LNCAP (cell line): ENCODE results near the gene FAM117A.
A peak's percentile ranks its signal among the peaks of the same experiment; 100 is the strongest.

Experiments
- CTCF ChIP-seq: fragments of 450-650 bp; IDR thresholded peaks from 2 replicates; pipeline ENCODE4 v1.5.1; 2017; ENCODE audit warnings: mild to moderate bottlenecking

The FAM117A gene

DNA sequence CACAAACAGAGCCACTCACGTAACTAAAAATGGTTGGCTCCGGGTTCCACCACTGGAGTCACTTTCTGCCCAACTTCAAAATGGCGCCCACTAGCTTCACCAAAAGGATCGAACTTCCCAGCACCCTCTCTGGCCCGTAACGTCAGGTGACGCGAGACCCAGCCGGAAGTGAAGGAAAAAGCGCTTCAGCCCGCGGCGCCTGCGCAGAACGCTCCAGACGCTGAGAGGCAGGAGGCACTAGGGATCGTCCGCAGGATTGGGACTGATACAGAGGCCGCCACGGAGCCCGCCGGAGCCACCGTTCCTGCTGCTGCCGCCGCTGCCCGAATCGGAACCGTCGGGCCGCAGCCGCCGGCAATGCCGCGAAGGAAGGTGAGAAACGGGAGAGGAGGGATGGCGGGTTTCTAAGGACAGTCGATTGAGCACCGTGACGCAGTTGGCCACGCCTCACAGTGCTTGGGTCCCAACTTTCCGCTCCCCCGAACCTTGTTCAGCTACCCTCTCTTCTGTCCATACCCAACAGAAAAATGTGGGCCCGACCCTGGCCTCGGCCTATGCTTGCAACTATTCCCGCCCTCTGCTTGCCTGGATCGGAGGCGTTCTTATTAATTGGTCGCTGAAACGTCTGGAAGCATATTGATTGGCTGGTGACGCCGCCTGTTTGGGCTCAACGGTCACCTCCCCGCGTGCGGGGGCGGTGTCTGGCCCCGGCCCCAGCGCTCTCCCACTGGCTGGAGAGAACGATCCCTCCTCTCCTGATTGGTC is 24.7 kb upstream of the FAM117A start, which contains the start of gene KAT7:
TSS of gene KAT7 (plus strand) at position 204 of the 765 bp plus-strand sequence. CDS start at position 358, 154 bp downstream.
- TF ChIP-seq CTCF = no peak

- TF ChIP-seq CTCF = no peak
Observed at GRCh38 chr17:49787884-49788477, 24.1 kb upstream of the FAM117A start.

DNA sequence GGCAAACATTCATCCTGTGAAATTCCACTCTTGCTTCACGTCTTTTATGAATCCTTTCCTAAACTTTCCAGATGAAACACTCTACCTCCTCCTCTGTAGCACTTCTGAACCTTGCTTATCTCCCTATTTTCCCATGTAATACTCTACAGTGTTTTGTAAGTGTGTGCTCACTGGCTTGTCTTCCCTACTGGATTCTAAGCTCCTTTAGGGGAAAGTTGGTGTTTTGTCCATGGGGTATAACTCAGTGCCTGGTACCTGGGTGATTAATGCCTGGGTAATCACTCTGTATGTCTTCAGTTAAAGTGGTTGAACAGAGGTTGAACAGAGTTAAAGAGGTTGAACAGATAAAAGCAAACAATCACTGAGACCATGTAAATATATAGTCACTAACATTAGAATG is 20.7 kb upstream of the FAM117A start:
- no peak for TF ChIP-seq CTCF

GRCh38 chr17:49783791-49784190 is 19.9 kb upstream of the FAM117A start:
- TF ChIP-seq CTCF = no peak

- TF ChIP-seq CTCF = no peak
Observed at GRCh38 chr17:49783071-49783715, 19.3 kb upstream of the FAM117A start.

DNA sequence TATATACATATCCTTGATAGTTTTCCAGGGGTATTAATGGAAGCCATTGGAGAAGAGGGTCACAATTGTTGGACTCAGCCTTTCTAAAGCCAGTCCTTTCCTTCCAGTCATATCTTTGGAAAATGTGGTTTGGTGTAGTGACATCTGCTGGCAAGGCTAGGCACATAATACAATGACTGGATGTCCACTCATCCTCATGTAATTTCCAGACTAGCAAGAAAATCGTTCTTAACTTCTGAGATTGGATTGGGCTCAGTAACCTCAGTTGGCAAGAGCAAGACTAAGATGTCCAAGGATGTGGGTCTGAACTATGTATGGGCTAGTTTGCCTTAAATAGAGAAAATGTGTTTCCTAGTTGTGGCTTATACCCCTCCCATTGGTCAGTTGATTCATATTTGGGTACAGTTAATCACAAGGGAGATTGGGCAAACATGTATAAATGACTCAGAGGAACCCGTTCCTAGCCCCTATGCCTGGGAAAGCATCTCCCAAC is 15.9 kb upstream of the FAM117A start:
- peak; percentile 56 for TF ChIP-seq CTCF

- TF ChIP-seq CTCF = no peak
Observed at GRCh38 chr17:49779156-49779738, 15.3 kb upstream of the FAM117A start.
